ENCODE measurements around the gene BCDIN3D. TPM values are rescaled to one million over a fixed set of nuclear protein-coding genes. Genes with fewer than 3 reads are reported as not detected.
A peak's percentile ranks its signal among the peaks of the same experiment; 100 is the strongest.

Gene BCDIN3D
- total and polyA plus RNA-seq, 9 of the 15 experiments (the other 6 are each of a cell fraction or from before 2014, with no cell fraction given): 3.7 to 6.9 (median 5.6) TPM

GRCh38 chr12:49828133-49829091 lies 14.5 kb downstream of the BCDIN3D start, which contains the start of gene NCKAP5L (continued):
- TF ChIP-seq ZKSCAN8 (CRISPR knock-in tag; IDR thresholded peaks at IDR 0.05) (no peak), MYC (IDR thresholded peaks at IDR 0.05; ENCODE audit: low read depth, low read length) (peak; percentile 87), MYC (CRISPR knock-in tag; IDR thresholded peaks at IDR 0.05; ENCODE audit: borderline replicate concordance, low read depth) (peak; percentile 83; the same call in 1 of the 2 replicates), SRF (CRISPR knock-in tag; IDR thresholded peaks at IDR 0.05) (no peak), ZFP91 (CRISPR knock-in tag; IDR thresholded peaks at IDR 0.05) (peak; percentile 76), RHOXF2B (CRISPR knock-in tag; conservative IDR thresholded peaks at IDR 0.05) (no peak), SMARCA4 (IDR thresholded peaks at IDR 0.05) (0 out of 2 replicates have a peak, but pooled peaks have one; percentile 46), STAT6 (CRISPR knock-in tag; IDR thresholded peaks at IDR 0.05) (no peak), BRF1 (IDR thresholded peaks at IDR 0.05; ENCODE audit: borderline replicate concordance, extremely low read depth, insufficient read length) (no peak), GTF2F1 (IDR thresholded peaks at IDR 0.05; ENCODE audit: low read depth, low read length) (no peak), DMBX1 (CRISPR knock-in tag; IDR thresholded peaks at IDR 0.05; ENCODE audit: borderline replicate concordance) (no peak), KHSRP (IDR thresholded peaks at IDR 0.05) (no peak), ZNF24 (IDR thresholded peaks at IDR 0.05) (no peak), MITF (IDR thresholded peaks at IDR 0.05) (no peak), ESRRA (IDR thresholded peaks at IDR 0.05; ENCODE audit: borderline replicate concordance, low read depth) (no peak), CHD2 (IDR thresholded peaks at IDR 0.05; ENCODE audit: low read depth, low read length) (no peak; the same call in none of the 2 replicates), SMAD1 (IDR thresholded peaks at IDR 0.05; ENCODE audit: low read depth, low read length, partially characterized antibody) (no peak), FOS (IDR thresholded peaks at IDR 0.05; ENCODE audit: extremely low read depth, insufficient read length) (no peak), PPARD (CRISPR knock-in tag; IDR thresholded peaks at IDR 0.05) (no peak), PHTF2 (CRISPR knock-in tag; IDR thresholded peaks at IDR 0.05) (no peak), THRA (IDR thresholded peaks at IDR 0.05) (no peak), MTA2 (IDR thresholded peaks at IDR 0.05; ENCODE audit: low read depth) (no peak)
